ENCODE measurements around the gene EXOSC5.
"Not testable (repeated sequence)": the region's sequence is repeated elsewhere in the genome, so short reads cannot be mapped to it uniquely, and the experiment has no call there.

Gene EXOSC5

DNA sequence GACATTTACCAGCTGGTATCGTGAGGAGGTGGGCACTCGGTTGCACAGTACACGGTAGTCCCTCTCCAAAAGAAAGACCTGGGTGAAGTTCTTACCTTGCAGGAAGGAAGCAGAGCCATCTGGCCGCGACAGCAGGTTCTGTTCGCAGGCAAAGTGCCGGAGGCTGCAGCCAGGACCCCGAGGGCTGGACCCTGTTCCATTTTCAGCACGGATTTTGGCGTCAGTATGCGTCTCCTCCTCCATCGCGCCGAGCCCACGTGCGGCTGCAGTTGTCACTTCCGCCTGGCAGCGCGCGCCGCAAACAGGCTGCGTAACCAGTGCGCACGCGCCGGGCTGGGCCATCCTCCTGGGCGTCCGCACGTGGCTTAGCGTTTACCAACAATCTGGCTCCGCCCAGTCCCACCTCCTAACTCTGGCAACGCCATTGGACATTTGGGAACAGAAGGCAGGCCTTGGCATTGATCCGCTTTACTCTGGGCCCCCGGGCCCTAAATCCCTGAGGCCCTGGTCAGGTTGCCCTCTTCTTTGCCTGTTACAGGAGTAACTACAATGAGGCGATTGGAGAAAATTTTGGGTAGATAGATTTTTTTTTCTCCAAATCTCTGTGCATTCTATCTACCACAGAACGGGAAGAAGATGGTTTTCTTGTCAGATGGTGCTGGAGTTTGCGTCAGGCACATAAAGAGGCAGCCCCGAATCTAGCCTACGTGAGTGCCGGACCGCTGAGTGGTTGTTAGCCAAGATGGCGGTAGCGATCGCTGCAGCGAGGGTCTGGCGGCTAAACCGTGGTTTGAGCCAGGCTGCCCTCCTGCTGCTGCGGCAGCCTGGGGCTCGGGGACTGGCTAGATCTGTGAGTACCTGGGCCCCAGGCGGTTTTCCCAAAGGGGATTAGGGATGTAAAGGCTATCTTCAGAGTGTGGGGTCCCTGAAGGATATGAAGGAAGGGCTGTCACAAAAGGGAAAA lies at the start of gene EXOSC5, which contains the start of gene BCKDHA:
Gene EXOSC5, minus strand, starts transcription at position 274 of the 964 bp plus-strand sequence. Its CDS starts 31 bp downstream, at position 243.
Gene BCKDHA, plus strand, starts transcription at position 733 of the 964 bp plus-strand sequence. Its CDS starts 10 bp downstream, at position 743.
- DNase-seq: peak; percentile 98

DNA sequence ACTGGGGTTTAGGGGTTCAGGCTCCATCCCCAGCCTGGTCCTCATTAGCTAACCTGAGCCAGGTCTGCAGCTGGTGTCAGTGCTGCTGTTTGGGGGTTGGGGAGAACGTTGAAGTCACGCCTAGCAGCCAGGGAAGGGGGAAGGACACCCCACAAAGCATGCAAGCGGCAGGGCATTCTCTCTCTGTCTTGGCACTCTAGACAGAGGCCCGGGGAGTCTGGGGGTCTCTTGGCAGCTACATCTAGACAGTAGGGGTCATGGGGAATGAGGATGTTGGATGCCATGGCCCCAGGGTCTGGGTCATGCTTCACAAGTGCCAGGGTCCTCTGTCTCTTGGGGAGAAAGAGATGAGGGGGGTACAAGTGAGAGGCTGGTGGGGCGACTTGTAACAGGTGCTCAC lies 48.4 kb upstream of the EXOSC5 start:
- DNase-seq: no peak

DNA sequence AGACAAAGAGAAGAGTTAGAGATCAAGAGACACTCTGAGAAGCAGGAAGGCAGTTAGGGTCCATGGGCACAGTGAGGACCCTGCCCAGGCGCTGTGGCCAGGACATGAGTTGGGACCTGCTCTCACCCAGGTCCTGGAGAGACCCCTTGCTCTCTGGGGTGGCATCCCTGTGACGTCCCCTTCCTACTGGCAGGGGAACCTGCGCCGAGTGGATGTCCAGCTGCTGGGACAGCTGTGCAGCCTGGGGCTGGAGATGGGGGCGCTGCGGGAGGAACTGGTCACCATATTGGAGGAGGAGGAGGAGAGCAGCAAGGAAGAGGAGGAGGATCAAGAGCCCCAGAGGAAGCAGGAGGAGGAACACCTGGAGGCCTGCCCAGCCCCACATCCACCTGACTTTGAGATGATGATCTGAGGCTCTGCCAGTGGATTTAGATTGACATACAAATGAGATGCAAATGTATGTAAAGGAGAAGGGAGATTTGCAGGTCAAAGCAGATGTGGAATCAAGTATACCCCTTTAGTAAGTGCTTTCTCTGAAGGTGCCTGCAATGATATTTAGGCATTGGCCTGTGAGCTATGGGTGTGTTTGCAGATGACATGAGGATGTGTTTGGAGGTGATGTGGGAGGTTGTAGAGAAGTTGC lies 46.8 kb upstream of the EXOSC5 start:
- no peak for DNase-seq

DNA sequence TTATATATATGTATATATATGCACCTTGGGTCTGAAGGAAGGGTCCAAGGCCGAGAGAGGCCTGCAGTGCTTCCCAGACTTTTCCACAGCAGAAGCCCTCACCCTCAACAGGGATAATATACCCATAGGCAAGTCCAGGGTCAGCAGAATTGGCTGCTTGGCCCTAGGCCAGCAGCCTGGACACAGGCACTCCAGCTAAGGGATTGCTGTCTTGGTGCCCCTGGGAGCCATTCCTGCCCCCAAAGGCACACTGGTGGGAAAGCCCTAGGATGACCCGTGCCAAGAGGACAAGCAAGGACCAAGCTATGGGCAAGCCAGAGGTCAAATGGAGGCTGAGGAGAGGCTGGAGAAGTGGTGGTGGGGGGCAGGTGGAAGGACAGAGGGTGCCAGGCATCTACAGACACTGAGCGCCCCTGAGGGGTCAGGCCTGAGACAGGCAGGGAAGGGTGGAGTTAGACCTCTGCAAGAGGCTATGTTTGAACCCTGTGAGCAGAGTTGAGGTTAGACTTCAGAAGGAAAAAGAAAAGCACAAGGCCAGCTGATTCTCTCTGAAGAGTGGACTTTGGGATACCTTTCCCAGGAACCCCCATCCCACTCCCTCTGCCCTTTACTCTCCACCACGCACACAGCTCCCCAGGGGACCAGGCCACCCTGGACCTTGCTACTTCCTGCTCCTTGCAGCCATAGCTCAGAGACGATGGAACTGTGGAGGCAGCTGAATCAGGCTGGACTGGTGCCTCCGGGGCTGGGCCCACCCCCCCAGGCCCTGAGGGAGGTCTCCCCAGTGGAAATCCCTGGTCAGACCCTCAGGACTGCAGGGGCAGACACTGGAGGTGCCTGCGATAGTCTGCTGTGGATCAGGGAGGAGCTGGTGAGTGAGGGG lies 45.6 kb upstream of the EXOSC5 start, which contains the start of gene ERICH4:
Gene ERICH4, plus strand, starts transcription at position 684 of the 883 bp plus-strand sequence. Its CDS starts 14 bp downstream, at position 698.
- DNase-seq: no peak

DNA sequence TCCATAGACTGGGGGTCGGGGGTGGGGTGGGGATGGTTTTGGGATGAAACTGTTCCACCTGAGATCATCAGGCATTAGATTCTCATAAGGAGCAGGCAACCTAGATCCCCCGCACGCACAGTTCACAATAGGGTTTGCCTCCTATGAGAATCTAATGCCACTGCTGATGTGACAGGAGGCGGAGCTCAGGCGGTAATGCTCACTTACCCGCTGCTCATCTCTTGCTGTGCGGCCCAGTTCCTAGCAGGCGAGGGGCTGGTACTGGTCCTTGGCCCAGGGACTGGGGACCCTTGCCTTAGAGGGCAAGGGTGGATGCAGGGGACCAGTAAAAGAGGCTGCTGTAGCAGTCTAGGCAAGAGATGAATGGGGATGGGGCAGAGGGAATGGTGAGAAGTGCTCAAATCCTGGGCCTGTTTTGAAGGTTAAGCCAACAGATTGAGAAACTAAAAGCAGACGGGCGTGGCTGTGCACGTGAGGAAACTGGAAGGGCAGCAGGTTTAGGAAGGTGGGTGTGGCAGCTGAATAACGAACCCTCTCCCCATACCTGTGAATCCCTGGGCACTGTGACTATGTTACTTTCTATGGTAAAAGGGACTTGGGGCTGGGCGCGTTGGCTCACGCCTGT lies 44.3 kb upstream of the EXOSC5 start:
- no peak for DNase-seq

DNA sequence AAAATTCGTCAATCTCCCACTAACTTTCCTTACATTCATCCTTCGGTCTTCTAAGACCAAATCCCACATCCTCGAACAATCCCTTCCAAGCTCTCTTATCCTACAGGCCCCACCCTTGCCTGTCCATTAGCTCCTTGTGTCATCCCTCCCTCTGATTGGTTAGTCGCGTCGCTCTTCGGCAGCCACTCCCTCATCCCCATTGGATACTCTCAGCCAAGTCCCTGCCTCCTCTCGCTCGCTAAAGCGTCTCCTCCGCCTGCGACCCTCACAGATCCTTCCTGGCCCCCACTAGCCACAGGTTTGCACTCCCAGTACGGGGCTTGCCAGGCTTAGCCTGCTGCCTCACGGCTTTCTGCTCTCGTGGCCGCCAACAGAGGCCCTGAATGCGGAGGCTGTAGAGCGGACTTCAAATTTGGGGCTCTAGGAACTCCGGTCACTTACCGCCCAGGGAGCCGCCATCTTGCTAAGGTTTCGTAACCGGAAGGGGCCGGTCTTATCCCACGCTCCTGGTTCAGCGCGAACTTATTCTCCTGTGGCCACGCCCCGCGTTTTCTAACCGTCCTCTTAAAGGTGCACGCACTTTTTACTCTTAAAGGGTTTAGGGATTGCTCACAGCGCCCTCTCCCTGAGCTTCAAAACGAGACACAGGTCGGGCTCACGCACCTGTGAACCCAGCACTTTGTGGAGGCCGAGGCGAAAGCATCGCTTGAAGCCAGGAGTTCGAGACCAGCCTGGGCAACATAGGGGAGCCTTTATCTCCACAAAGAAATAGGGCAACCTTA lies 42.5 kb upstream of the EXOSC5 start, which contains the start of gene DMAC2:
Gene DMAC2, minus strand, starts transcription at position 472 of the 782 bp plus-strand sequence. Its CDS starts 13 bp downstream, at position 459.
- DNase-seq: peak; percentile 96

DNA sequence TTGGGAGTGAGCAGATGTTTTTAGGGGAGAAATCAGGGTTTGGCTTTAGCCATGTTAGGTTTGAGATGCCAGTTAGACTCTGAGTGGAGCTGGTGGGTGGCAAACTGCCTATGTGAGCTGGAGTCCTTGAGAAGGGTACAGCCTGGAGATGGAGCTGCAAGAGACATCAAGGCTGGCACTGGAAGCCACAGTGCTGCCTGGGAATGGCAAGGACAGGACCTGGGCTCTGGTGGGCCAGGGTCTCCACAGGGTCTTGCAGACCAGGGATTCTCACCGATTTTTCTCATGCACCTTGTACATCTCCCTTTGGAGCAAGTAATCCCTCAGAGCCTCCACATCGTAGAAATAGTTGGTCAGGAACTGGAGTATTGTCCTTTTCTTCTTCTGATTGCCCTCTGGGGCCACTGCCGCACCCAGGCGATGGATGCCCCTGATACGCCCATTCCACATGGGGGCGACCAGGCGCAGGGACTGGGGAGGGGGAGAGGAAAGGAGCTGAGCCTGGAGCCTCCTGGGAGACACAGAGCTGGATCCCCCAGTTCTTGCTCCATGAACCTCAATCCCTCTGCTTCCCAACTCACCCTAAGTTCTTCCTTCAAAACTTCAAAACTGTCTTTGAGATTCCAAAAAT lies 40.9 kb upstream of the EXOSC5 start:
- no peak for DNase-seq

DNA sequence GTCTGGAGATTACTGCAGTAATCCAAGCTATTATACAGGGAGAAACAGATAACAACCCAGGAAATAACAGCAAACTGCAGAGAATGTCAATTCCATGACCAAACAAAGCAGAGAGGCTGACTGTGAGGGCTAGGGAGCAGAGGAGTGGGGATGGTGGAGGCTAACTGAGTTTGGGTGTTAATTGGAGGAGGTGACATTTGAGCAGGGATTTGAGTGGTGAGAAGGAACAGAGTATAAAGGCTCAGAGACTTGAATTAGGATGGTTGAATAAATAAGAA lies 39.5 kb upstream of the EXOSC5 start:
- no peak for DNase-seq

DNA sequence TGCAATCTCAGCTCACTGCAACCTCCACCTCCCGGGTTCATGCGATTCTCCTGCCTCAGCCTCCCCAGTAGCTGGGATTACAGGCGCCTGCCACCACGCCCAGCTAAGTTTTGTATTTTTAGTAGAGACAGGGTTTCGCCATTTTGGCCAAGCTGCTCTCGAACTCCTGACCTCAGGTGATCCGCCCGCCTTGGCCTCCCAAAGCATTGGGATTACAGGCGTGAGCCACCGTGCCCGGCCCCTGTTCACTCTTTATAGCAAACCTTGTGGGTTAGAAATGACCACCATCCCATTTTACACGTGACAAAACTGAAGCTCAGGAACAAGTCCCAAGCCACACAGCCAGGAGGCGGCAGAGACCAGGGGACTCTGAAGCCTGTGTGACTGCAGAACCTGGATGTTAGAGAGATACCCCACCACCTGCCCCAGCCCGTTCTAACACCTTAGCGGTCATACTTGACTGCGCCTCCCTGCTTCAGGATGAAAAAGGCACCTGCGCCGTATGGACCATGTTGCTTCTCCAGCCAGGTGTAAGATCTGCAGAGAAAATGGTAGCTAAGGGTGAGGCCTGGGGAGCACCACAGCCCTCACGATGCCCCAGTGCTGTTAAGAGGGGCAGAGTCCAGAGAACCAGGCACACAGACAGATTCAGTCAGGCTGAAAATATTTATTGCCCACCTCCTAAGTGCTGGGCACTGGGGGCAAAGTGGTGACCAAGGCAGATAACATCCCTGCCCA lies 38.9 kb upstream of the EXOSC5 start:
- DNase-seq: no peak

DNA sequence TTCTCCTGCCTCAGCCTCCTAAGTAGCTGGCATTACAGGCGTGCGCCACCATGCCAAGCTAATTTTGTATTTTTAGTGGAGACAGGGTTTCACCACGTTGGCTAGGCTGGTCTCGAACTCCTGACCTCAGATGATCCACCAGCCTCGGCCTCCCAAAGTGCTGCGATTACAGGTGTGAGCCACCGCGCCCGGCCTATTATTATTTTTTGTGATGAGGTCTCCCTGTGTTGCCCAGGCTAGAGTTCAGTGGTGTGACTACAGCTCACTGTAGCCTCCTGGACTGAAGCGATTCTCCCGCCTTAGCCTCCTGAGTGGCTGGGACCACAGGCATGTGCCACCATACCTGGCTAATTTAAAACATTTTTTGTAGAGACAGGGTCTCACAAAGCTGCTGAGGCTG lies 38.2 kb upstream of the EXOSC5 start:
- DNase-seq: not testable (repeated sequence)

DNA sequence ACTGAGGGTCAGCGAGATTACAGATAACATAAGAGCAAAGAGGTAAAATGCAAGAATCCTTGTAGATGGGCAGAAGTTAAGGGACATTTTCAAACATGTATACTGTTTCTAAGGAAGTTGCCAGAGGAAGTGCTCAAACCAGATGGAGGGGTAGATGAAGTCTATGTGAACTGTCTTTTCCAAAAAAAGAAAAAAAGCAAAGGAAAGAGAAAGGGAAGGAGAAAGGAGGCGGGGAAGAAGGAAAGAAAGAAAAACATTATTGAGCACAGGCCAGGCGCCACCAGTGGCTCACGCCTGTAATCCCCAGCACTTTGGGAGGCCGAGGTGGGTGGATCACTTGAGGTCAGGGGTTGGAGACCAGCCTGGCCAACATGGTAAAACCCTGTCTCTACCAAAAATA lies 37.3 kb upstream of the EXOSC5 start:
- no peak for DNase-seq

DNA sequence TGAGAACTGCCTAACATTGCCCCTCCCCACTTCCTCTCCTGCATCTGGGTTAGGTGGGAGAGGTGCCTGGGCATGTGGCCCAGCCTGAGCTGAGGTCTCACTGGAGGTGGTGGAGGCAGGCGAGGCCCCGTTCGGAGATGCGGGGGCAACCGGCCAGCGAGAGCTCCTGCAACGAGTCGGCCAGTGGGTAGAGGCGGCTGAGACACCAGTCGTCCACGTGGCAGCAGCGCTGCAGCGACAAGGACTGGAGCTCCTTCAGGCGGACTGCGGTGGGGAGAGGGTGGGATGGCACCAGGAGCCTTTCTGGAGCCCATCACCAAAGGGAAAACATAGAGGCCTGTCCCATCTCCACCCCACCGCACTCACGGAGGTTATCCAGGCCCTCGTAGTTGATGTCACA lies 36.0 kb upstream of the EXOSC5 start:
- DNase-seq: no peak

DNA sequence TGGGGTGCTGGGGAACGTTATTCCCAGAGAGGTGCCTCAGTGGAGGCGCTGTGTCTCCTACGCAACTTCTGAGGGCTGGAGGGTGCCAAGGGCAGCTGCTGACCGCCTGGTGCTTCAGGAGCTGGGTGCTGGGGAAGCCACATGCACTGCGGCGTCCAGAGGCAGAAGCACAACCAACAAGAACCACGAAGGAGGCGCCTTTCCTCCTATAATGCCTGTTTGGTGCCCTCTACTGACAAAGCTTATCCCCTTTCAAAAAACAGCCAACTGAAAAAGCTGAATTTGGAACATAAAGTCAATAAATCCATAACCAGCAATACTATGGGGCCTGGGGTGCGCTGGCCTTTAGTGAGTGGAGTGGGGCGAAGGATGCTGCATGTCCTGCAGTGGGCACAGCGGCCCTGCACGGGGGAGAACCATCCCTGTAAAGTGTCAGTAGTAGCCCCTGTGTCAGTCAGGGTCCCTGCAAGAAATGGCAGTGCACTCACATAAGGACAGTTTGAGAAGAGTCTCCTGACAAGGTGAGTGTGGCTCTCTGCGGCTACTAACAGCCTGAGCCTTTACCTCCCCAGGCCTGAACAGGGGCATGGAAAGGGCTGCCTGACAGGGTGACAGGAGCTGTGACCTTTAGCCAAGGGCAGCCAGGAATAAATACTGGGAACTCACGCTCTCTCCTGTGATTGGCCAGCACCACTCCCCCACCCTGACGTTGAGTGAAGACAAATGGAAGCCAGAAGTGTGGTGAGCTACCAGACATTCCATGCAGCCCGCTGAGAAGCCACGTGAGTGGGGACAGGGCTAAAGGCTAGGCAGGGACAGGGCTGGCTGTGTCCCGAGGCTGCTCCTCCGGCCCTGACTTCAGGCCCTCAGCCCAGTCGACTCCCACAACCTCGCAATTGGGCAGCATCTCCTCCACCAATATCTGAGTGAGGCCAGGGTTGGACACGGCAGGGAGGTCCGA lies 34.5 kb upstream of the EXOSC5 start:
- DNase-seq: no peak

DNA sequence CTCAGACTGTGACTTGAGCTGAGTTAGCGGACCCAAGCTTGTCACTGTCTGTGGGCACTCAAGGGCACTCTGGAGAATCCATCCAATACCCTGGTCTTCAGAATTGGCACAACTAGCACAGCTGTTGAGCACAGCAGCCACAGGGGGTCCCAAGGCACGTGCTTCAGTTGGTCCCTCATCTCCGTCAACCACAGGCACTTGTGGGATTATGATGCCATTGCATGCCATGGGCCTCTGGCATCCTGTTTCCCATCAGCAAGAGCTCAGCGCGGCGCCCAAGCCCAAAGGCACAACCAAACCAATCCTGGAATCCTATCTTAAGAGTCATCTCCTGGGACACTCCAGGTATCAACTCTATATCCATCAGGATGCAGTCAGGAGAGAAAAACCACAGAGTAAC lies 33.8 kb upstream of the EXOSC5 start:
- no peak for DNase-seq

DNA sequence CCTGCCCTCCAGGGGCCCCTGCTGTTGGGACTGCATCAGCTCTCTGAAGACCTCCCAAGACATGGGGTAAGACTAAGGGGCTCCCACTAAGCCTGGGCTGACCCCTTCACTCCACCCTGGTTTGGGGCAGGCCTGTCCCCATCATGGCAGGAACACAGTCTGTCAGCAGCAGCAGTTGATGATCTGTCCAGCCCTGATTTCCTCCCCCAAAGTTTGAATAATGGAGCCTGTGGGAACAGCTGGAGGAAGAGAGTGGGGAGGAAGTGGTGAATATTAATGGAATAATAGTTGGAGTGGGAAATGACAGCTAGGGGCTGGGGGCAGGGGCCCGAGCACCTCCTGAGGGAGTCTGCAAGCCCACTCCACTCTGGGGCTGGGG lies 31.3 kb upstream of the EXOSC5 start:
- no peak for DNase-seq

DNA sequence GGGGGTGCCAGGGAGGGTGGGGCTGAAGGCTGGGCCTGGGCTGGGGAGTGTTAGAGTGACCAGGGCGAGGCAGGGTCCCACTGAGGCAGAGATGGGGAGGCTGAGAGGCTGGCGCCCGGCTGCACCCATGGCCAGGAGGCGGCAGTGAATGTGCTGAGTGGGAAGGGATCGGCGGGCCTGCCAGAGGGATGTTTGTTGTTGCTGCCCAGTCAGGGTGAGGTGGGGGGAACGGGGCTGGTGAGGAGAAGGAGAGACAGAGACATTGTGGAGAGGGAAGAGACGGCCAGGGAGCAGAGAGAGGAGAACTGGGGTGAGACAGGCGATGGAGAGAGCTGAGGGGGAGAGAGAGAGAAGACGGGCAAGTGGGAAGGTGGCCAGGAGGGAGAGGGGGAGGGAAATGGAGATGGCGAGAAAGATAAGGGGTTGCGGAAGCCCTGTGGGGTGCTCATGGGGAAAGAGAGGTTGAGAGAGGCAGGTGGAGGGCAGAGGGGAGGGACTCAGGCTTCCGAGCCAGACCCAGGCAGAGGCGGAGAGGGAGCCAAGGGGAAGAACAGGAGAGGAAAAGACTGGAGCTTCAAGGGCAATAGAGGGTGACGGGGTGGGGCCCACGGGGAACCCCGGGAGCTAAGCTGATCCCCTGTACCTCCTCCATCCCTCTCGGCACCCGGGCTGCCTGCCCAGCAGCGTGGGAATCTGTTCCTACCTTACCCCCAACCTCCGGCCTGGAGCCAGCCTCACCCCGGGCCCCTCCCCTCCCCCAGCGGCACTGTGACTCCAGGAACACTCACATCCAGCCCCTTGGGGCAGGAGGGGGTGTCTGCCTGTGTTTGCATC lies 30.7 kb upstream of the EXOSC5 start:
- no peak for DNase-seq

DNA sequence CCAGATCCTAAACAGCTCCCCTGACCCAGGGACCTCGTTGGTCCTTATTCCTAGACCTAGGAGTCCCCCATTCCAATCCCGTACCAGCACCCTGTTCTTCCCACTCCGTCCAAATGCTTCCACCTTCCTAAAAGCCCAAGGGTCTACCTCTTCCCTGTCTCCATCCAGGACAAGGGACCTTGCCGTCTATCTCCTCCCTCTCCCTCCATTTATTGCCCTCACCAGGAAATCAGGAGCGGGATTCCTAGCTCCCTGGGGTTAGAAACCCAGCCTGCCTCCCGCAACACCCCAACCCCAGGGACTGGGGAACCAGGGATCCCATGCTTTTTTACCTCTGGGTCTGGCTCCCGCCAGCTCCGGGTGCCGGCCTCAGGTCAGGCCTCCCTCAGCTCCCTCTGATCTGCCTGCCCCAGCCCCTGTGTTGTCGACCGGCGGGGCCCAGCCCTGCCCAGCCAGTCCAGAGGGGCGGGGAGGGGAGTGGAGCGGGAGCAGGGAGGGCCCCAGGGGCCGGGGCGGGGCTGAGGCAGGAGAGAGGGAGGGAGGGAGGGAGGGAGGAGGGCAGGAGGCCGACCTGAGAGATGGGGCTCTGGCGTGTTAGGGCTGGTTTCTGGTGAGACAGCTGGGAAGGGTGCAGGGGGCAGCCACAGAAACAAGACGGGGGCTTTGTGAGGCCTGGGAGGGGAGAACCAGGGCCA lies 29.9 kb upstream of the EXOSC5 start, which contains the start of gene B3GNT8:
Gene B3GNT8, minus strand, starts transcription at position 423 of the 695 bp plus-strand sequence. CDS start 596 bp downstream, outside the sequence.
- DNase-seq: peak; percentile 51
